GM12875 (cell line): ENCODE measurements around the gene GPR17.

ENCODE experiments used
- H3K4me3 ChIP-seq: one replicate; pipeline ENCODE4 v1.5.1; 2011; ENCODE audit warnings: low read depth, low read length, control low read depth
- CTCF ChIP-seq: IDR thresholded peaks from 2 replicates; pipeline ENCODE4 v1.5.1; 2011; ENCODE audit warnings: low read depth, mild to moderate bottlenecking, control low read depth, inconsistent platforms, low read length, moderate library complexity, borderline replicate concordance; ENCODE audit not compliant: insufficient read depth

GPR17 gene

DNA sequence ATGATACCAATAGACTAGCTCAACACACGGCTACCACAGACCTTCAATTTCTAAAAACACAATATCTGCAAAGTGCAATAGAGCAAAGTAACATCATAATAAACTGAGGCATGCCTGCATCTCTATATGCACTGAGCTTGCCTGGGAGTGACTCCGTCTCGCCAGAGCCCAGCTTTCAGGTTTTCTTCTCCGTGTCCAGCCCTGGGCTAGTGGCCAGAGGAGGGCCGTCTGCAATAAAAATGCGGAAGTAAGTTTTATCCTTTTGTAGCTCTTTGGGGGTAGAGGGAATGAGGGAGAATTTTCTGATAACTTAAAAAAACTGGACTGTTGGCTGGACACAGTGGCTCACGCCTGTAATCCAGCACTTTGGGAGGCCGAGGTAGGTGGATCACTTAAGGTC, 41.0 kb upstream of the GPR17 start:
- TF ChIP-seq CTCF: no peak
- H3K4me3 ChIP-seq: no peak overlapping the region

GRCh38 chr2:127605691-127606263, 40.2 kb upstream of the GPR17 start:
- no peak for TF ChIP-seq CTCF
- H3K4me3 ChIP-seq: no peak overlapping the region

DNA sequence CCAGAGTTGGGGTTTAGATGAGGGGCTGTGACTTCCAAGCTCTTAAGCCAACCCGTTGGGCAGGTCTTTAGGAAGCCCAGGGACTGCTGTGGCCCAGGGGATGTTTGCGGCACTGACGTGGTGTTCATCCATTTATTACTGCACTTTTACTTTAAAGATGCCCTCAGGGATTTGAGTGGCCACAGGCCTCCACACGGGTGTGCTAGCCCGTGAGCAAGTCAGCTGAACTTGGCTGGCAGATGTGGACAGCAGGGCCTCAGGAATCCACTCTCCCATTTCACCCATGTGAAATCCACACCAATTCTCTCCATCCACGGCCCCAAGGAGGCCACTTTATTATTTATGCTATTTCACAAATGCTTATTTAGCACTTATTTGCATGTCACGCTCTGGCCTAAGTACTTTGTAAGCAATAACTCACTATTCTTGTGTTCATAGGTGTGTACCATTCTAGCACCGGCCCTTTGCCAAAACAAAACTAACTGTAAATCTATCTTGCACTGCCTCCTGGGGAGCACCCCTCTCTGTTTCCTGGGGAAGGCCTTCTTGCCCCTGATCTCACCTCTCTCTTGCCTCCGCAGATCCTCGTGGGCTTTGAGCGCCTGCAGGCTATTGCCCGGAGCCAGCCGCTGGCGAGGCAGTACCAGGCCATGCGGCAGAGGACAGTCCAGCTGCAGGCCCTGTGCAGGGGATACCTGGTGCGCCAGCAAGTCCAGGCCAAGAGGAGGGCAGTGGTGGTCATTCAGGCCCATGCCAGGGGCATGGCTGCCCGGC, 39.1 kb upstream of the GPR17 start:
- H3K4me3 ChIP-seq: no peak overlapping the region
- no peak for TF ChIP-seq CTCF

GRCh38 chr2:127607399-127607908, 38.5 kb upstream of the GPR17 start:
- no peak overlapping the region for H3K4me3 ChIP-seq
- TF ChIP-seq CTCF: no peak

GRCh38 chr2:127608061-127609030, 37.6 kb upstream of the GPR17 start:
- TF ChIP-seq CTCF: no peak
- H3K4me3 ChIP-seq: no peak overlapping the region

- no peak for TF ChIP-seq CTCF
- no peak overlapping the region for H3K4me3 ChIP-seq
Measured at GRCh38 chr2:127609031-127609751, 36.8 kb upstream of the GPR17 start.
